GM21367 (cell line): ENCODE measurements around the gene TMEM178A.
"Not testable (repeated sequence)": the region's sequence is repeated elsewhere in the genome, so short reads cannot be mapped to it uniquely, and the experiment has no call there.

Experiments
- ATAC-seq: cut with Tn5 transposase; IDR thresholded peaks from one replicate; pipeline ENCODE4 v1.9.1; 2021; ENCODE audit not compliant: unreplicated experiment

The TMEM178A gene

GRCh38 chr2:39647104-39647765 is 18.5 kb upstream of the TMEM178A start:
- no peak for ATAC-seq

GRCh38 chr2:39648580-39648979 is 17.1 kb upstream of the TMEM178A start:
- ATAC-seq: no peak

GRCh38 chr2:39649511-39649910 is 16.2 kb upstream of the TMEM178A start:
- no peak for ATAC-seq

- ATAC-seq: no peak
These were observed 15.2 kb upstream of the TMEM178A start for GRCh38 chr2:39650468-39650867.

GRCh38 chr2:39656215-39656614 is 9.5 kb upstream of the TMEM178A start:
- not testable (repeated sequence) for ATAC-seq

- ATAC-seq: no peak
These were observed 8.3 kb upstream of the TMEM178A start for GRCh38 chr2:39657287-39657937.

GRCh38 chr2:39658371-39658770 is 7.3 kb upstream of the TMEM178A start:
- no peak for ATAC-seq

- no peak for ATAC-seq
These were observed 5.7 kb upstream of the TMEM178A start for GRCh38 chr2:39659765-39660611.

- ATAC-seq: no peak
These were observed 5.0 kb upstream of the TMEM178A start for GRCh38 chr2:39660612-39661236.

GRCh38 chr2:39661826-39662225 is 3.9 kb upstream of the TMEM178A start:
- no peak for ATAC-seq

- no peak for ATAC-seq
These were observed 2.4 kb upstream of the TMEM178A start for GRCh38 chr2:39663187-39663930.

- no peak for ATAC-seq
These were observed 1.4 kb upstream of the TMEM178A start for GRCh38 chr2:39664232-39664887.

- ATAC-seq: no peak
These were observed 677 bp upstream of the TMEM178A start for GRCh38 chr2:39664888-39665591.

GRCh38 chr2:39666491-39667101 is 879 bp downstream of the TMEM178A start:
- ATAC-seq: no peak

GRCh38 chr2:39667104-39667885 is 1.6 kb downstream of the TMEM178A start:
- no peak for ATAC-seq

GRCh38 chr2:39667886-39668276 is 2.2 kb downstream of the TMEM178A start:
- no peak for ATAC-seq

- no peak for ATAC-seq
These were observed 2.9 kb downstream of the TMEM178A start for GRCh38 chr2:39668576-39669080.

- no peak for ATAC-seq
These were observed 5.9 kb downstream of the TMEM178A start for GRCh38 chr2:39671604-39672003.
